H1 (cell line): ENCODE results near the gene CEND1.

Experiments
- CBX8 ChIP-seq: fragments of 300-800, 300-1000 bp; sonication (generic); IDR thresholded peaks from 2 replicates; pipeline ENCODE4 v1.7.1; 2016; ENCODE audit warnings: low read depth, low read length, borderline replicate concordance
- CTCF ChIP-seq, 3 experiments: IDR thresholded peaks; 1 replicate in 2 of 3; 2 replicates in 1 of 3; pipeline versions ENCODE4 v1.5.1 to v1.6.1; 2011; ENCODE audit warnings: low read length in 3 of 3, mild to moderate bottlenecking in 3 of 3, inconsistent platforms in 2 of 3, low read depth in 1 of 3, moderate library complexity in 1 of 3; ENCODE audit not compliant: insufficient read depth in 1 of 3; ENCODE audit errors: control extremely low read depth in 1 of 3
- EP300 ChIP-seq, 2 experiments: IDR thresholded peaks; 1 replicate in 1 of 2; 2 replicates in 1 of 2; pipeline ENCODE4 v1.6.1; 2011 to 2012; ENCODE audit warnings: low read depth in 2 of 2, low read length in 2 of 2, mild to moderate bottlenecking in 2 of 2, borderline replicate concordance in 1 of 2, inconsistent platforms in 1 of 2, moderate library complexity in 1 of 2
- EZH2 ChIP-seq: fragments of 200-600 bp; sonication (generic); IDR thresholded peaks from 2 replicates; pipeline ENCODE4 v1.7.1; 2012; ENCODE audit warnings: low read depth, mild to moderate bottlenecking, moderate library complexity, low read length, inconsistent platforms; ENCODE audit not compliant: severe bottlenecking
- MAFK ChIP-seq: IDR thresholded peaks from 2 replicates; pipeline ENCODE4 v1.6.1; 2012; ENCODE audit warnings: low read depth, mild to moderate bottlenecking, improper control_type of control experiment, low read length
- PHF8 ChIP-seq: fragments of 200-600 bp; sonication (generic); conservative IDR thresholded peaks from 2 replicates; pipeline ENCODE4 v1.7.1; 2012; ENCODE audit warnings: low read depth, mild to moderate bottlenecking, inconsistent platforms, low read length, moderate library complexity
- SP2 ChIP-seq: IDR thresholded peaks from 2 replicates; pipeline ENCODE4 v1.6.1; 2012; ENCODE audit warnings: mild to moderate bottlenecking, low read length, inconsistent platforms

GRCh38 chr11:766106-766935, 23.6 kb downstream of the CEND1 start:
- no peak for TF ChIP-seq MAFK
- no peak for TF ChIP-seq SP2
- no peak for TF ChIP-seq EZH2
- no peak for TF ChIP-seq CBX8
- no peak for TF ChIP-seq CTCF (IDR thresholded peaks at IDR 0.05; ENCODE audit: control extremely low read depth in 1 of 3, insufficient read depth in 1 of 3, low read depth in 1 of 3, low read length in 3 of 3)
- TF ChIP-seq EP300 (IDR thresholded peaks at IDR 0.05; ENCODE audit: borderline replicate concordance in 1 of 2, low read depth in 2 of 2, low read length in 2 of 2), result no peak
- no peak for TF ChIP-seq PHF8
